H9 (cell line): ENCODE measurements around the gene BICDL1. TPM values are rescaled to one million over a fixed set of nuclear protein-coding genes. Genes with fewer than 3 reads are reported as not detected.

Experiments used
- DNase-seq: peaks from one replicate; pipeline ENCODE4 v3.0.0-alpha.2; 2017
- H2AFZ ChIP-seq: one replicate; pipeline ENCODE4 v1.6.1; 2013; ENCODE audit warnings: mild to moderate bottlenecking, low read length, control low read depth, moderate library complexity
- H2AK5ac ChIP-seq: 2 replicates; pipeline ENCODE4 v1.6.1; 2013; ENCODE audit warnings: low read length, control low read depth, mixed read lengths; ENCODE audit not compliant: insufficient read length
- H2BK120ac ChIP-seq: one replicate; pipeline ENCODE4 v1.6.1; 2013; ENCODE audit warnings: low read depth, mild to moderate bottlenecking, low read length, control low read depth, inconsistent platforms; ENCODE audit not compliant: poor library complexity, severe bottlenecking
- H2BK12ac ChIP-seq: 2 replicates; pipeline ENCODE4 v1.6.1; 2013; ENCODE audit warnings: low read length, control low read depth, mixed read lengths, low read depth; ENCODE audit not compliant: insufficient read length
- H2BK15ac ChIP-seq: 2 replicates; pipeline ENCODE4 v1.6.1; 2013; ENCODE audit warnings: low read depth, low read length, control low read depth
- H2BK20ac ChIP-seq: one replicate; pipeline ENCODE4 v1.6.1; 2013; ENCODE audit warnings: low read depth, mild to moderate bottlenecking, low read length, control low read depth, inconsistent platforms; ENCODE audit not compliant: poor library complexity, severe bottlenecking
- H2BK5ac ChIP-seq: 2 replicates; pipeline ENCODE4 v1.6.1; 2013; ENCODE audit warnings: low read length, control low read depth, mixed read lengths; ENCODE audit not compliant: insufficient read length
- H3K14ac ChIP-seq: 2 replicates; pipeline ENCODE4 v1.6.1; 2013; ENCODE audit warnings: low read length, control low read depth; ENCODE audit not compliant: insufficient read depth
- H3K18ac ChIP-seq: 2 replicates; pipeline ENCODE4 v1.6.1; 2013; ENCODE audit warnings: low read depth, mild to moderate bottlenecking, mixed read lengths, low read length, control low read depth; ENCODE audit not compliant: insufficient read length
- H3K23ac ChIP-seq: 2 replicates; pipeline ENCODE4 v1.6.1; 2013; ENCODE audit warnings: low read length, control low read depth, mixed read lengths, low read depth; ENCODE audit not compliant: insufficient read length
- H3K23me2 ChIP-seq: 2 replicates; pipeline ENCODE4 v1.6.1; 2013; ENCODE audit warnings: low read depth, mild to moderate bottlenecking, mixed read lengths, low read length, control low read depth; ENCODE audit not compliant: insufficient read length, poor library complexity, severe bottlenecking
- H3K27ac ChIP-seq: 2 replicates; pipeline ENCODE4 v1.5.1; 2013; ENCODE audit warnings: low read length, control low read depth, mixed read lengths, low read depth; ENCODE audit not compliant: insufficient read length
- H3K27me3 ChIP-seq: 2 replicates; pipeline ENCODE4 v1.6.1; 2013; ENCODE audit warnings: low read length, control low read depth, inconsistent platforms; ENCODE audit not compliant: insufficient read depth
- H3K4ac ChIP-seq: 2 replicates; pipeline ENCODE4 v1.6.1; 2013; ENCODE audit warnings: low read depth, mild to moderate bottlenecking, control low read depth, inconsistent platforms, low read length, moderate library complexity
- H3K4me1 ChIP-seq: 2 replicates; pipeline ENCODE4 v1.6.1; 2013; ENCODE audit warnings: low read length, control low read depth, inconsistent platforms; ENCODE audit not compliant: insufficient read depth
- H3K4me2 ChIP-seq: 2 replicates; pipeline ENCODE4 v1.6.1; 2013; ENCODE audit warnings: low read length, control low read depth, mixed read lengths; ENCODE audit not compliant: insufficient read length, insufficient read depth
- H3K56ac ChIP-seq: 2 replicates; pipeline ENCODE4 v1.6.1; 2013; ENCODE audit warnings: low read depth, mild to moderate bottlenecking, mixed read lengths, low read length, control low read depth; ENCODE audit not compliant: insufficient read length
- H3K79me1 ChIP-seq: 2 replicates; pipeline ENCODE4 v1.6.1; 2013; ENCODE audit warnings: low read depth, mild to moderate bottlenecking, moderate library complexity, low read length, control low read depth, inconsistent platforms; ENCODE audit not compliant: insufficient read depth, poor library complexity, severe bottlenecking
- H3K79me2 ChIP-seq: 2 replicates; pipeline ENCODE4 v1.6.1; 2013; ENCODE audit warnings: low read length, control low read depth, inconsistent platforms; ENCODE audit not compliant: insufficient read depth
- H3K9ac ChIP-seq: 2 replicates; pipeline ENCODE4 v1.6.1; 2013; ENCODE audit warnings: low read length, control low read depth, mixed read lengths; ENCODE audit not compliant: insufficient read length; ENCODE audit errors: extremely low read depth
- H3K9me3 ChIP-seq: one replicate; pipeline ENCODE4 v1.6.1; 2013; ENCODE audit warnings: low read depth, low read length, inconsistent platforms; ENCODE audit not compliant: control insufficient read depth
- H3T11ph ChIP-seq: one replicate; pipeline ENCODE4 v1.6.1; 2013; ENCODE audit warnings: mild to moderate bottlenecking, low read length, control low read depth, inconsistent platforms
- H4K20me1 ChIP-seq: one replicate; pipeline ENCODE4 v1.6.1; 2013; ENCODE audit not compliant: control insufficient read depth, insufficient read length, insufficient read depth
- H4K5ac ChIP-seq: 2 replicates; pipeline ENCODE4 v1.6.1; 2013; ENCODE audit warnings: low read depth, mild to moderate bottlenecking, mixed read lengths, low read length, control low read depth; ENCODE audit not compliant: insufficient read length
- H4K8ac ChIP-seq: replicated peaks from 2 replicates; pipeline ENCODE4 v1.6.1; 2013; ENCODE audit warnings: low read length, control low read depth, mixed read lengths, low read depth; ENCODE audit not compliant: insufficient read length
- H4K91ac ChIP-seq: 2 replicates; pipeline ENCODE4 v1.6.1; 2013; ENCODE audit warnings: low read depth, mild to moderate bottlenecking, moderate library complexity, mixed read lengths, low read length, control low read depth; ENCODE audit not compliant: insufficient read length
- H3K27ac Mint-ChIP-seq, 3 experiments: 2 replicates in 2 of 3; 3 replicates in 1 of 3; pipeline ENCODE4 v1.8.0; 2020 to 2021; ENCODE audit warnings: mixed read lengths in 3 of 3, mild to moderate bottlenecking in 1 of 3, moderate library complexity in 1 of 3
- H3K27me3 Mint-ChIP-seq: 2 replicates; pipeline ENCODE4 v1.8.0; 2021; ENCODE audit warnings: low read depth, mild to moderate bottlenecking, moderate library complexity, mixed read lengths
- H3K36me3 Mint-ChIP-seq, 3 experiments: 2 replicates in 2 of 3; 3 replicates in 1 of 3; pipeline ENCODE4 v1.8.0; 2020 to 2021; ENCODE audit warnings: low read depth in 3 of 3, mixed read lengths in 3 of 3; ENCODE audit not compliant: insufficient read depth in 1 of 3
- H3K4me1 Mint-ChIP-seq, 2 experiments: 2 replicates each; pipeline ENCODE4 v1.8.0; 2020; ENCODE audit warnings: mixed read lengths in 2 of 2
- H3K4me3 Mint-ChIP-seq, 2 experiments: 2 replicates in 1 of 2; 3 replicates in 1 of 2; pipeline ENCODE4 v1.8.0; 2020 to 2021; ENCODE audit warnings: mild to moderate bottlenecking in 2 of 2, mixed read lengths in 2 of 2, moderate library complexity in 1 of 2
- H3K9me3 Mint-ChIP-seq, 2 experiments: 2 replicates in 1 of 2; 3 replicates in 1 of 2; pipeline ENCODE4 v1.8.0; 2020; ENCODE audit warnings: mild to moderate bottlenecking in 2 of 2, mixed read lengths in 2 of 2, moderate library complexity in 1 of 2
- WGBS: extraction: QIAGEN DNeasy Blood & Tissue Kit; methylation state at CpG from one replicate; pipeline ENCODE4 v1.1.7; 2013; ENCODE audit warnings: missing lambda C conversion rate, low lambda C conversion rate, mixed read lengths; ENCODE audit not compliant: insufficient read length; ENCODE audit errors: extremely low coverage; 5-methylcytosine and 5-hydroxymethylcytosine counted together
- total RNA-seq: library from RNA; stranded (reverse); gene quantifications from 2 replicates; pipeline ENCODE4 v1.2.1, GENCODE V29; 2021
- TF ChIP-seq, protein P1 (sequence below): fragments of 200-600 bp; sonication (generic); conservative IDR thresholded peaks from 3 replicates; pipeline ENCODE4 v1.8.0; 2021; ENCODE audit warnings: antibody characterized with exemption, mild to moderate bottlenecking

BICDL1 gene
- total RNA-seq, 1 experiment from 2014 or later, result 13.8 TPM

DNA sequence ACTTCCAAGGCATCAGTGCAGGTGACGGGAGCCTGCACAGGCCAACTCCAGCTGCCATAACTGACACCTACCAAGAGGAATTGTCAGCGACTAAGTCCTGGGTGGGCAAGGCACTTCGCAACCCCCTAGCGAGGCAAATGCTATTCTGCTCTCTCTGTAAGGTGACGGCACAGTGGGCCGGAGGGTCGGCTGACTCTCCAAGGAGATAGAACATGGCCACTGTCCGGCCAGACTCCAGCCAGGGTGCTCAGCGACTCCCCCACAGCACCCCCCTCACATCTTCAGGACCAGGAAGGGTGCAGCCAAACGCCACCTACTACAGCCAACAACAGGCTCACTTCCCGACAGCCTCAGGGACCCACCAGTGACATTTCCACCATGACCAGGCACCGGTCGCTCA lies 114.3 kb downstream of the BICDL1 start:
- Histone ChIP-seq H4K20me1 (no peaks in the 10 kb centered on the region), H3K79me1 (no peaks in the 10 kb centered on the region), H3K27ac (no peak overlapping the region), H3K23me2 (no peaks in the 10 kb centered on the region), H3K79me2 (no peaks in the 10 kb centered on the region; the same call in 1 of the 2 replicates), H3K18ac (no peak overlapping the region), H3T11ph (no peak overlapping the region), H3K4me1 (no peaks in the 10 kb centered on the region), H2AFZ (no peak overlapping the region), H3K4ac (no peak overlapping the region), H2AK5ac (no peak overlapping the region), H2BK15ac (no peak overlapping the region), H3K27me3 (no peaks in the 10 kb centered on the region), H4K5ac (no peak overlapping the region), H3K9ac (no peak overlapping the region), H3K14ac (no peak overlapping the region), H2BK5ac (no peak overlapping the region), H2BK20ac (no peak overlapping the region), H3K9me3 (no peaks in the 10 kb centered on the region), H3K23ac (no peak overlapping the region), H3K4me2 (no peak overlapping the region), H2BK120ac (no peak overlapping the region), H3K56ac (no peak overlapping the region), H4K91ac (no peak overlapping the region), H4K8ac (no peak overlapping the region), H2BK12ac (no peak overlapping the region)
- Mint-ChIP-seq H3K36me3 (peaks cover 16 to 50% (median 40%) of the 10 kb centered on the region in 3 experiments; a peak in 6 of 7 replicates), H3K4me1 (peaks cover 28 to 32% of the 10 kb centered on the region in 2 experiments), H3K4me3 (no peak overlapping the region), H3K27ac (peak overlapping the region in 1 of 3 experiments; percentile 40; a peak in 1 of 7 replicates), H3K9me3 (no peaks in the 10 kb centered on the region), H3K27me3 (no peaks in the 10 kb centered on the region)
- TF ChIP-seq, protein P1, sequence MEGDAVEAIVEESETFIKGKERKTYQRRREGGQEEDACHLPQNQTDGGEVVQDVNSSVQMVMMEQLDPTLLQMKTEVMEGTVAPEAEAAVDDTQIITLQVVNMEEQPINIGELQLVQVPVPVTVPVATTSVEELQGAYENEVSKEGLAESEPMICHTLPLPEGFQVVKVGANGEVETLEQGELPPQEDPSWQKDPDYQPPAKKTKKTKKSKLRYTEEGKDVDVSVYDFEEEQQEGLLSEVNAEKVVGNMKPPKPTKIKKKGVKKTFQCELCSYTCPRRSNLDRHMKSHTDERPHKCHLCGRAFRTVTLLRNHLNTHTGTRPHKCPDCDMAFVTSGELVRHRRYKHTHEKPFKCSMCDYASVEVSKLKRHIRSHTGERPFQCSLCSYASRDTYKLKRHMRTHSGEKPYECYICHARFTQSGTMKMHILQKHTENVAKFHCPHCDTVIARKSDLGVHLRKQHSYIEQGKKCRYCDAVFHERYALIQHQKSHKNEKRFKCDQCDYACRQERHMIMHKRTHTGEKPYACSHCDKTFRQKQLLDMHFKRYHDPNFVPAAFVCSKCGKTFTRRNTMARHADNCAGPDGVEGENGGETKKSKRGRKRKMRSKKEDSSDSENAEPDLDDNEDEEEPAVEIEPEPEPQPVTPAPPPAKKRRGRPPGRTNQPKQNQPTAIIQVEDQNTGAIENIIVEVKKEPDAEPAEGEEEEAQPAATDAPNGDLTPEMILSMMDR, result no peak
- WGBS, result no CpG with 5 or more reads among the region's 13 CpGs
- no peak for DNase-seq
